GM10266 (cell line): Measurements from ENCODE around the gene FYB2.

Experiments used
- DNase-seq: peaks from one replicate; pipeline ENCODE4 v3.0.0; 2012; ENCODE audit errors: extremely low spot score
- TF ChIP-seq, protein P1 (sequence below): IDR thresholded peaks from 2 replicates; pipeline ENCODE4 v1.5.1; 2012; ENCODE audit warnings: mild to moderate bottlenecking, low read depth; ENCODE audit not compliant: control insufficient read depth, insufficient read depth; ENCODE audit errors: missing control alignments

Gene FYB2

DNA sequence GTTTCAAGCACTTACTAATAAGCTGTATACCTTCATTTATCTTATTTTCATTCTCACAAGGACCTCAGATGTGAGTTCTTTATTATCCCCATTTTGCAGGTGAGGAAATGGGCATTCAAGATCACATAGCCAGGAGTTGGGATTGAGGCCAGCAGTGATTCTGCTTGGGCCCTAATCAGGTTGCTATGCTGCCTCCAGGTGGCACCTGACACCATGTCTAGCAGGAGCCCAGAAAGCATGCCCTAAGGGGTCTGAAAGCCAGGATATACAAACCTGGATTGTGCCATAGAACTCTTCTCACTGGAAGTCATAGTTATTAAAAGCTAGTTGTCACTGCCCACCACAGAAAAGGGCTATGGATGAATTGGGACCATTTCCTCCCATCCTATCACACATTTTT is 61.1 kb downstream of the FYB2 start:
- DNase-seq: no peak
- TF ChIP-seq, protein P1, sequence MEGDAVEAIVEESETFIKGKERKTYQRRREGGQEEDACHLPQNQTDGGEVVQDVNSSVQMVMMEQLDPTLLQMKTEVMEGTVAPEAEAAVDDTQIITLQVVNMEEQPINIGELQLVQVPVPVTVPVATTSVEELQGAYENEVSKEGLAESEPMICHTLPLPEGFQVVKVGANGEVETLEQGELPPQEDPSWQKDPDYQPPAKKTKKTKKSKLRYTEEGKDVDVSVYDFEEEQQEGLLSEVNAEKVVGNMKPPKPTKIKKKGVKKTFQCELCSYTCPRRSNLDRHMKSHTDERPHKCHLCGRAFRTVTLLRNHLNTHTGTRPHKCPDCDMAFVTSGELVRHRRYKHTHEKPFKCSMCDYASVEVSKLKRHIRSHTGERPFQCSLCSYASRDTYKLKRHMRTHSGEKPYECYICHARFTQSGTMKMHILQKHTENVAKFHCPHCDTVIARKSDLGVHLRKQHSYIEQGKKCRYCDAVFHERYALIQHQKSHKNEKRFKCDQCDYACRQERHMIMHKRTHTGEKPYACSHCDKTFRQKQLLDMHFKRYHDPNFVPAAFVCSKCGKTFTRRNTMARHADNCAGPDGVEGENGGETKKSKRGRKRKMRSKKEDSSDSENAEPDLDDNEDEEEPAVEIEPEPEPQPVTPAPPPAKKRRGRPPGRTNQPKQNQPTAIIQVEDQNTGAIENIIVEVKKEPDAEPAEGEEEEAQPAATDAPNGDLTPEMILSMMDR: peak; percentile 10

DNA sequence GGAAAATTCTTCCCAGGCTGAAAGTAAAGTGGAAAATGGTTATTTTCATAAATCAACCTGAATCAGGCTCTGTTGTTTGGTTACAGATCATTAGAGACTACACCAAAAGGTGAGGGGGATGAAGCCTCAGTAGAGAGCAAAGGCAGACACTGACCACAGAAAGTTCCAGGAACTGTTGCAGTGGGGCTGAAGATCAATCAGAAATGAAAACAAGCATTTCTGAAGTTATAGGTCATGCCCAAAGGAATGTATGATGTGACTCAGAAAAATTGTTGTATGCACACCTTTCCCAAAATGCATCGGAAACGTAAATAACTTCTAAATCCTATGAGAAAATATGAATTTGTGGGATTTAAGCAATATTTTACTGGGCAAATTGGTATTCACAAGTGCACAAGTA is 63.3 kb downstream of the FYB2 start:
- TF ChIP-seq, protein P1: no peak

DNA sequence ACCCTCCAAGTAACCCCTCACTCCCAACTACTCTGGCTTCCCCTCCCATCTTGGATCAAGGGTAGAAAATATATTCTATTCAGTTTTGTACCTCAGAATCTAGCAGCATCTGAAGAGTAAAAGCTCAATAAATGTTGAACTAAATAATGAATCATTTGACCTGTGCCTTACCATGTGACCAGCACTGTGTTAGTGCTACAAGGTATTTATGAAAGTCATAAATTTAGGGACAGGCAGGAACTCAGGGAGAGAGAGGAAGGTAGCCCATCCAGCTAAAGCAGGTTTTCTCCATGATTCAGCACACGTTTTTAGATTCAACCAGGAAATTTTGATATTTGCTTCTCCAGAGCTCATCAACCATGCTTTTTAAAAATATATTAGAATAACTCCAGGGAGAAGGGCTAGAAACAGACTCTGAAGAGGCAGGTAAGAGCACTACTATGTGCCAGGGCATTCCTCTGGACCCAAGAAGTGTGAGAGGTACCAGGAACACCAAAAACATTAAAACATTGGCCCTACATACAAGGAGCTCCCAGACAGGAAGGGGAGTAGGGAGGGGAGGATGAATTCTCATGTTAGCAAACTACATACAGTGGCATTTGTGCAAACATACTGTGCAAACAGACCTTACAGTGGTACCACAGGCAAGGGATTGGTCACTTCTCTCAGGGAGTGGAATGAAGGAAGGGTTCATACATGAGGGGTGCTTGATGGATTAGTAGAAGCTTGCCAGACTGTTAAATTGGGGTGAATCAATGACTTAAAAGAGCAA is 64.3 kb downstream of the FYB2 start:
- no peak for DNase-seq
- TF ChIP-seq, protein P1: no peak

More for the DNA sequence above, 63.3 kb downstream of the FYB2 start:
- DNase-seq: no peak

DNA sequence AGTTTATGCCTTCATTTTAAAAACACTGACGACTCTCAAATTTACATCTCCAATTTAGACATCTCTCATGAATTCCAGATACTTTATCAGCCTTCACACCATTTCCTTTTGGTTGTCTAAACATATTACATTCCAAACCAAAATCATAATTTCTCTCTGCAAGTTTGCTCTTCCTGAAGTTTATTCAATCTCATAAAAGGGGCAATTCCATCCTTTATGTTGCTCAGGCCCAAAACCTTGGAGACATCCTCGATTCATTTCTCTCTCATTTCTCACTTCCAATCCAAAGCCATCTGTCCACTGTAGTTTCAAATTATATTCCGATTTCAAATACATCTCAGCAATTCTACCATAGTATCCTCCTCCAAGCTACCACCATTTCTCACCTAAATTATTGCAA is 74.0 kb downstream of the FYB2 start:
- TF ChIP-seq, protein P1: no peak
- DNase-seq: no peak

DNA sequence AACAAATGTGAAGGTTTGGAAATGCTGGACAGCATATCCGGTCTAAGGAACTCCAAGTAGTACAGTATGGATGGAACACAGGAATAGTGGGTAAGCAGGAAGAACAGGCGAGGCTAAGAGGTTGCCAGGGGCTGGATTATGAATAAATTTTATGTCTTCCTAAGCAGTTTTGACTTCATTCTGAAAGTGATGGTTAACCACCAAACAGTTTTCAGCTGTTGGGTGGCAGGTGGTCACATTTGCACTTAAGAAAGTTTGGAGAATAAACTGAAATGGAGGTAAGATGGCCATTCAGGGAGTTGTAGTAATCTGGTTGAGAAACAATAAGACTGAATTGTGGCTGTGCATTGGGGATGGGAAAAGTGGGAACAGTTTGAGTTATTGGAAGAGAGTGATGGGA is 90.2 kb downstream of the FYB2 start:
- DNase-seq: no peak
- TF ChIP-seq, protein P1: no peak

DNA sequence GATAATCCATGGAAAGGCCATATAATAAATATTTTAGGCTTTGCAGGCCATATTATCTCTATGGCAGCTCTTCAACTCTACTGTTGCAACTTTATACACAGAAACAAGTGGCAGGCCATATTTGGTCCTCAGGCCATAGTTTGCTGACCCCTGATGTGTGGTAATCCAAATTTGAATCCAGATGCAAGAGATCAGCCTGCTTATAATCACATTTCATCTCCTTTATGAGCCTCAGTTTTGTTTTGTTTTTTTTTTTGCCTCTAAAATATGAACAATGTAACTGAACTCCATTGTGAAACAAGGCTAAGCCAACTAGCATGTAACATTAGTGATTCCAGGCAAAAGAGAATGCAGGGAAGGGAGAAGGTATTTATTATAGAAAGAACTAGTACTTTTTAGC is 92.5 kb downstream of the FYB2 start:
- no peak for DNase-seq
- TF ChIP-seq, protein P1: no peak

DNA sequence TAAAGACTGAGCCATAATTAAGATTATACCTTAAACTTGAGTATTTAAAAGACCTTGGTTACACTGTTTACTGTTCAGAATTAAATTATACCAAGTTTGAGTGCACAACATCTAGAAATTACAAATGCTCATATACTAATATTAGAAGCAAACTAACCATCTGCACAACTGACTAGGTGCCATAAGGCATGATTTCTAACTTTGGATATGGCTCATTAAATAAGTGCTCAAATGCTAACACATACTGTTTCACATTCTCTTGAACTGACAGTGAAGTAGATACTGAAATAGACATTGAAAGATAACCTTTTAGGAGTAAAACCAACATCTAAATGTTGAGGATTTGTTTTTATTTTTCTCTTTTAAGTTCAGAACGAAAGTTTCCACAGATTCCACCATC is 100.0 kb downstream of the FYB2 start:
- DNase-seq: no peak
- TF ChIP-seq, protein P1: no peak
